GM21723 (cell line): ENCODE data around the gene CLEC17A.
A peak's percentile ranks its signal among the peaks of the same experiment; 100 is the strongest.
"Not testable (repeated sequence)": the region's sequence is repeated elsewhere in the genome, so short reads cannot be mapped to it uniquely, and the experiment has no call there.

Source experiments
- ATAC-seq: cut with Tn5 transposase; IDR thresholded peaks from one replicate; pipeline ENCODE4 v1.9.1; 2021; ENCODE audit warnings: mild to moderate bottlenecking, moderate library complexity; ENCODE audit not compliant: unreplicated experiment

CLEC17A gene

GRCh38 chr19:14577264-14577663 lies 5.6 kb upstream of the CLEC17A start:
- no peak for ATAC-seq

DNA sequence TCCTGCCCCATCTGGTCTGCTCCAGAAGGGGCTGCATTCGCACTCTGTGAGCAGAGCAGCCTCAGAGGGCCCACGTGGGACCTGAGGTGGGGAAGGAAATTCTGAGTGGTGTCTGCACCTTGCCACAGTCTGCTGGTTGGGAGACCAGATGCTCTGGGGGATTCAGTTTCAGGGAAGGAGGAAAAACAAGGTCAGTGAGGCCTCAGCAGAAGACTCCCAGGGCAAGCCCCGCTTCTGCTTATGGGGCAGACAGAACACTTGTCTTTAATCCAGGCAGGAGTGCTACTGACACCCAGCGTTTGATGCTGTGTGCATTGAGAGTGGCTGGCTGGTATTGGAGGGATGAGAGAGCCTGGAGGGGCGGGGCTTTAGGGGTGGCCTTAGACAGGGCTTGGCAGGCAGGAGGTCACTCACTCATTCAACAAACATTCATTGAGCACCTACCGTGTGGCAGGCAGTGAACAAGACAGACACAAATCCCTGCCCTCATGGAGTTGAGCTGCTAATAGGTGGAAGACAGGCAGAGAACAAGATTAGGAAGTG lies 4.9 kb upstream of the CLEC17A start:
- ATAC-seq, result no peak

DNA sequence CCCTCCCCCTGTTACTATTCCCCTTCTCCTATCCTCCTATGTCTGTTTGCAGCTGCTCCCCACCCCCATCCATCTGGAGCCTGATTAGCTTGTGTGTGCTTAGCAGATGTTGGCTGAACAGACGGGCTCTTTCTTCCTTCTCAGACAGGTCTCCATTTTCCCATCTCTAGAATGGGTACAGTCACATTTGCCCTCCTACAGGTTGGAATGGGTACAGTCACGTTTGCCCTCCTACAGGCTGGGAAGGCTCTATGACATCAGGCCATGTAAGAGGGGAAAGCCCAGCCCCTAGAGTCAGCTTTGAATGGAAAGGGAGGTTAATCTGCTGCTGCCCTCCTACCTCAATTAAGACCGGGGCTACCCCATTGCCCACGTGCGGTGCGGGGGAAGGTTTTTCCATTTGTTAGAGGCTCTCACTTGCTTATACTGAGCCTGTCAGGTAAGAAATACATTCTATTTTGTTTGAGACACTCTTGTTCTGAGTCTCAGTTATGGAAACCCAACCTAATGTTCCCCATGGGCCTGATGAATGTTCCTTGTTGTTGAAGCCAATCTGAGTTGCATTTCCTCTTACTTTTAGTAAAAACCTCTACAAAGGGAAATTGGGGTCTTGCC lies 2.2 kb upstream of the CLEC17A start:
- no peak for ATAC-seq

GRCh38 chr19:14584372-14584771 lies 1.5 kb downstream of the CLEC17A start:
- ATAC-seq, result not testable (repeated sequence)

- peak; percentile 69 for ATAC-seq
Measured at GRCh38 chr19:14585187-14585586, 2.3 kb downstream of the CLEC17A start.

GRCh38 chr19:14589433-14589832 lies 6.5 kb downstream of the CLEC17A start:
- ATAC-seq, result not testable (repeated sequence)

GRCh38 chr19:14595558-14595957 lies 12.7 kb downstream of the CLEC17A start:
- ATAC-seq, result no peak

DNA sequence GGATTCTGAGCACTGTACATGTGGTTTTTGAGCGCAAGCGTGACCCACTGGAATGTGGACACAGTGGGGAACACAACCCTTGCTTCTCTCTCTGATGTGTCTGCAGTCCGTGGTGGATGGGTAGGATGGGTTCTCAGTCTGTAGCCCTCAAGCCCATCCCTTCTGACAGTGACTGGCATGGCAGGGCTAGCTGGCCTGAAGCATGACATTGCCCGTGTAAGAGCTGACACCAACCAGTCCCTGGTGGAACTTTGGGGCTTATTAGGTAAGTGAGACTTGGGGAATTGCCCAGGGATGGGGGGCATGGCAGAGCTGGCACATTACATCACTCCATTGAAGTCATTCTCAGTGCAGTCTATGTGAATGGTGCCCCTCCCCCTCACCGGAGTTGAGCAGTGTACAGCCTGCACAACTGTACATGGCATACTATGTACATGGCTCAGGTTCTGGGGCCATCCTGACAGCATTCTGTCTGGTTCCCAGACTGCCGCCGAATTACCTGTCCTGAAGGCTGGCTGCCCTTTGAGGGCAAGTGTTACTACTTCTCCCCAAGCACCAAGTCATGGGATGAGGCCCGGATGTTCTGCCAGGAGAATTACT lies 16.8 kb downstream of the CLEC17A start:
- ATAC-seq, result no peak

DNA sequence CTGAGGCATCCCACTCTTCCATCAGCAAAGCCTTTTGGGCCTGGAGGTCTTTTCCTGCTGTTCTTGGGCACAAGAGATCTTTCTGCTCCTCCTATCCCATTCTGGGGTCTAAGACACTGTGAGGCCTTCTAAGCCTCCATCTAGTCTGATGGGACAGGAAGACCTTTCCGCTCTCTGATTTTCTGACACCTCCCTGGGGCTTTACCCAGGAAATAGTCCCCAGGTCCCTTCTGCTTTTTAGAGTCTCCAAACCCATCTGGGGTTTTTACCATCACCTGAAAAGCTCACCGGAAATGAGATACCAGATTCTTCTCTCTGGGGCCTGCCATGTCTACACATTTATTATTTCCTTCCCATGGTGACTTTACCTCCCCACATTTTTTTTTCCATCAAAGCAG lies 21.1 kb downstream of the CLEC17A start:
- peak; percentile 72 for ATAC-seq

- no peak for ATAC-seq
Measured at GRCh38 chr19:14606627-14607026, 23.7 kb downstream of the CLEC17A start.

- ATAC-seq, result no peak
Measured at GRCh38 chr19:14611051-14611450, 28.2 kb downstream of the CLEC17A start.

DNA sequence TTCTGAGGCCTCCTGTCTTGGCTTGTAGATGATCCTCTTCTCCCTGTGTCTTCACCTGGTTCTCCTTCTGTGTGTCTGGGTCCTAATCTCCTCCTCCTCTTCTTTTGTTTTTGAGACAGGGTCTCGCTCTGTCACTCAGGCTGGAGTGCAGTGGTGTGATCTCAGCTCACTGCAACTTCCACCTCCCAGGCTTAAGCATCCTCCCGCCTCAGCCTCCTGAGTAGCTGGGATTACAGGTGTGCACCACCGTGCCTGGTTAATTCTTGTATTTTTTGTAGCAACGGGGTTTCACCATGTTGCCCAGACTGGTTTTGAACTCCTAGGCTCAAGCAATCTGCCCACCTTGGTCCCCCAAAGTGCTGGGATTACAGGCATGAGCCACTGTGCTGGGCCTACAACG lies 29.4 kb downstream of the CLEC17A start:
- not testable (repeated sequence) for ATAC-seq

- ATAC-seq, result no peak
Measured at GRCh38 chr19:14612657-14613056, 29.8 kb downstream of the CLEC17A start.

DNA sequence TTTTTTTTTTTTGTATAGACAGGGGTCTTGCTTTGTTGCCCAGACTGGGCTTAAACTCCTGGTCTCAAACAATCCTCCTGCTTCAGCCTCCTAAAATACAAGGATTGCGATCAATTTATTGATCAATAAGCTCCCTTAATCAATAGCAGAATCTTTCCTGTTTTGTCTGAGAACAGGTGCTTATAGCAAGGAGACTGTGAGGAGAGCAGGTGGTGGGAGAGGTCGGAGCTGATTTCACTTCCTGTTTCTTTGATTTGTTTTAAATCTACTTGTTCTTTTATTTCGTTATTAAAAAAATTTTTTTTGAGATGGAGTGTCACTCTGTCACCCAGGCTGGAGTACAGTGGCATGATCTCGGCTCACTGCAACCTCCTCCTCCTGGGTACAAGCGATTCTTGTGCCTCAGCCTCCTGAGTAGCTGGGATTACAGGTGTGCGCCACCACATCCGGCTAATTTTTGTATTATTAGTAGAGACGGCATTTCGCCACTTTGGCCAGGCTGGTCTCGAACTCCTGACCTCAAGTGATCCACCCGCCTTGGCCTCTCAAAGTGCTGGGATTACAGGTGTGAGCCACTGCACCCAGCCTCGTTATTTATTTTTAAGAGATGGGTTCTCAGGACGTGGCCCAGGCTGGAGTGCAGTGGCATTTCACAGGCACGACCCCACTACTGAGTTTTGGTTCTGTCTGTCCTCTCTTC lies 30.7 kb downstream of the CLEC17A start:
- not testable (repeated sequence) for ATAC-seq

DNA sequence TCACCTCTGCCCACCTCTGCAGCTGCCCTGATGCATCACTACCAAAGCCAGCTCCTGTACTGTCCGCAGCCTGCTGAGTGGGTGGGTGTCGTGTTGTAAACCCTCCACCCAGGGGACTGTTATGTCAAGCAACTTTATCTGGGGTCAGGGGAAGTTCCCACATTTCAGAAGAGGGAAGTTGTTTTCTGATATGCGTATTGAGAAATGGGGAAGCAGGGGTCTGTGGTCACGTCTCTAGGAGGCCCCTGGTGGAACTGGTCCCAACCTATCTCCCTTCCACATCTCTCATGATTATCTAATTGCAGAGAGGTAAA lies 31.2 kb downstream of the CLEC17A start:
- ATAC-seq, result no peak

DNA sequence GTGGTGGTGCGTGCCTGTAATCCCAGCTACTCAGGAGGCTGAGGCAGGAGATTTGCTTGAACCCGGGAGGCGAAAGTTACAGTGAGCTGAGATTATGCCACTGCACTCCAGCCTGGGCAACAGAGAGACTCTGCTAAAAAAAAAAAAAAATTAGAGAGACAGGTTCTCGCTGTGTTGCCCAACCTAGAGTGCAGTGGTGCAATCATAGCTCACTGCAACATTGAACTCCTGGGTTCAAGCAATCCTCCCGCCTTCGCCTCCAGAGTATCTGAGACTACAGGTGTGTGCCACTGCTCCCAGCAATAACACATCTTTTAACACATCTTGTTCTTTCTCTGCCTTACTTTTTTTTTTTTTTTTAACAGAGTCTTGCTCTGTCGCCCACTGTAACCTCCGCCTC lies 32.7 kb downstream of the CLEC17A start:
- no peak for ATAC-seq

- no peak for ATAC-seq
Measured at GRCh38 chr19:14616407-14616806, 33.5 kb downstream of the CLEC17A start.

DNA sequence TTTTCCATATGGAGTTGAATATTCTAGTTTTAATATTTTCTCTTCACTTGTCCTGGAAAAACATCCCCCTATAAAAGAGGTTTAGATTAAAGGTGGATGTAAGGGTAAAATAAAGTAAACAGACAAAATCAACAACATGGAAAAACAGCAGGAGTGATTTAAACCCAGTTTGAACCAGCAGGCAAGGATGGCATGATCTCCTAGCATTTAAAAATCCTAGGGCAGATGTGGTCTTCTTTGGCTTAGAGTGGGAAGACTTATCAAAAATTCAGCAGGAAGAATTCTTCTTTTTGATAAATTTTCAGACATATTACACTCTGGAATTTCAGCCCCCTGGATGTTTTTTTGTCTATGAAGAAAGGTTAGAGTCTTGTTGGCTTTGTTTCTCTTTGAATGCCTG lies 36.5 kb downstream of the CLEC17A start:
- ATAC-seq, result no peak

DNA sequence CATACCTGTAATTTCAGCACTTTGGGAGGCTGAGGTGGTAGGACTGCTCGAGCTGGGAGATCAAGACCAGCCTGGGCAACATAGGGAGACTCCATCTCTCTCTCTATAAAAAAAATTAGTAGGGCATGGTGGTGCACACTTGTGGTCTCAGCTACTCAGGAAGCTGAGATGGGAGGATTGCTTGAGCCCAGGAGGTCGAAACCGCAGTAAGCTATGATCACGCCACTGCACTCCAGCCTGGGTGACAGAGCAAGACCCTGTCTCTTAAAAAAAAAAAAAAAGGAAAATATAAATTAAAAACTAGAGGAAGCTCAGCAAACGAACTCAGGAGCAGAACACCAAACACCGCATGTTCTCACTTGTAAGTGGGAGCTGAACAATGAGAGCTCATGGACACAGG lies 41.6 kb downstream of the CLEC17A start:
- ATAC-seq, result not testable (repeated sequence)

GRCh38 chr19:14629557-14629956 lies 46.7 kb downstream of the CLEC17A start:
- ATAC-seq, result no peak

DNA sequence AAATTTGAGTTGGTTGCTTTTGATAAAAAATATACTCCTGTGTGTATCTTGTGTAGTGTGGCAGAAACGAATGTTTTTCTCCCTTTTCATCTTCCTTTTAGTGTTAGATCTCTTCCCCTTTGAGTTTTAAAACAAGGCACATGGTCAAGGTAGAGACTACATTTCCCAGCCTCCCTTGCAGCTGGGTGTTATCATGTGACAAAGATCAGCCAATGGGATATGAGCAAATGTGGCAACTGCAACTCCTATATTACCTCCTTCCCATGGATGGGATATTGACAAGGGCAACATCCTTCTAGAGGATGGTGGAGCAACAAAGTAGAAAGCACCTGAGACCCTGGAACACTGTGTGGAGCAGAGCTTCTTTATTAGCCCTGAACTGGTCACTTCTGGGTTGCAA lies 49.4 kb downstream of the CLEC17A start:
- no peak for ATAC-seq
